ENCODE measurements around the gene AGBL1.

AGBL1 gene

DNA sequence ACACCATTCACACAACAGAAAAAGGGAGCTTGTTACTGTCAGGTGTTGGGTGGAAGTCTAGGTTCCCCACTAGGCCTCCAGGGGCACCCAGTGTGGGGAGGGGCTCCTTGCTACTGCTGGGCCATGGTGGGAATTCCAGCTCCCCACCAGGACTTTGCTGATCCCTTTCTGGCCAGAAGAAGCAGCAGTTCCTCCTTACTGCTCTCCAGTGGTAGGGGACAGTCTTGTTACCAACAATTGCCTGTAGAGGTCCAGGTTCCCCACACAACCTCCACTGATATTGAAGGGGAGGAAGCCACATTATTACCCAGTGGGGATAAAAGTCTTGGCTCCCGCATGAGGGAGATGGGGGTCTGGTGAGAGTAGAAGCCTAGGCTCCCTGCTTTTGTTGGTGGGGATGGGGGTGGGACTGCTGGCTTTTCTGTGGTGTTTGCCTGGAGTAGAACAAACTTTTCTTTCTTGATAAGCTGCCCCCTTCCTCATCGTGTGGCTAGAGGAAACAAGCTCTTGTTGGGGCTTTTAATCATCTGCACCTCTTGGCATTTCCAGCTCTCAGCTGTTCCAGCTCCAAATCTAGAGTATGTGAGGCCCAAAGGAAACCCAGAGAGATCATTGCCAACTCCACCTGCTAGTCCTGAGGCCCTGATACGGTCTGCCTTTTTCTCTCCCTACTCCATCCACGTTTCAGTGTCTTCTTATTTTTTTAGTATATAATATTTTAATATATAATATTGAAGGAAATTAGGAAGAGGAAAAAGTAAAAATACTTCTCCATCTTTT is 824.2 kb downstream of the AGBL1 start:
- DNase-seq = no peak

DNA sequence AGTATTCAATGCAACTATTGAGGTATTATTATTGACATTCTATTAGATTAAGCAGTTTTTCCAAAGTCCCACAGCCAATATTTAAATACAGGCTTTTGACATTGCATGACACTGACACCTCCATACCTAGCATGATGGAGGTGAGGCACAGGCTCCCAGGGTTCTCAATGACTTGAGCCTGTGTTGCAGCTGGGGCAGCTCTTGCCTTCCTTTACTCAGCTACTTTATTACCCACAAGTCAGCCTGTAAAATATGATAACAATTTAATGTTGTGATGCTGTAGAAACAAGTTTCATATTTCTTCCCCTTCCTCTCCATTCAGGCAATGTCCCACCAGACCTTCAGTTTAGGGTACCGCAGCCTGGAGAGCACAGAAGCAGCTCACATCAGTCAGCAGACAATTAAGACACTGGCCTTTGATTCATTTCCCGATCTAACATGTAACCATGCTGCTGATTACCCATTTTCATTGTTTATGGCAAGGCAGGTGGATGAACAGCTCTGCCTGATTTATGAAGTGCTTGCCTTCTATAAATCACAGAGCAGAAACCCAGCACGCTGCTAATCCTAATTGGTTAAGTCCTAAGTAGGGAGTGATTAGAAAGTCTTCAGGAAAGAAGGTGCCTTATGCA is 826.1 kb downstream of the AGBL1 start:
- no peak for DNase-seq

DNA sequence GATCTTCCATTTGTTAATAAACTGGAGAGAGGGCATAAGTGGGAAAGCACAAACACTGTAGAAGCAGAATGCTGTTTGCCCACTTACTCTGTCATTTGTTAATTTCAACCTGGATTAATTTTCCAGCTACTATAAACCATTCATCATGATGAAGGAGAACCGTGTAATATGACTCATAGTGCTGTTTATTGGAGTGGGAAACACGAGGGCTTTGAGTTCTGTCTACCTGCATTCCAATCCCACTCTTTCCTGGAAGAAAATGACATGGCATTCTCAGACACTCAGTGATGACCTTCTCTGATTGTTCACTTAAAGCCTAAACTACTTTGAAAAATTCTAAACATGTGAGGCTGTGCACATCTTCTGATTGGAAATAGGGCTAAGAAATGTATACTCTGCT is 826.7 kb downstream of the AGBL1 start:
- no peak for DNase-seq

DNA sequence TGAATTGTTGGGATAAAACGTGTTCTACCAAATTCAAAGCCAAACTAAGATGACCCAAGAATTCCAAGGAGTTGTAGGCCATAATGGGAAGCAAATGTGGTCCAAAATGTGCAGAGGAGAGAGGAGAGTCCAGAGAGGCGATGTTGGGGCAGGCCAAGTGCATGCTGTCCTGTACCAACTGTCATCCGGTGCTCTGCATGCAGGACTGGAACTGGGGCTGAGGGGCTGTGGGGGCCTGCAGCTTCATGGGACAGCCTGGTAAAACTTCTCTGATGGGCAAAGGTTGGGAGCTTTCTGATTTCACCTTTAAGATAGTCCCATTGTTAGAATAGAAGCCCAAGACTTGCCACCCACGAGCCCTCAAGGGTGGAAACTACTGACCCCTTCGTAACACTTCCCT is 831.4 kb downstream of the AGBL1 start:
- DNase-seq = no peak

DNA sequence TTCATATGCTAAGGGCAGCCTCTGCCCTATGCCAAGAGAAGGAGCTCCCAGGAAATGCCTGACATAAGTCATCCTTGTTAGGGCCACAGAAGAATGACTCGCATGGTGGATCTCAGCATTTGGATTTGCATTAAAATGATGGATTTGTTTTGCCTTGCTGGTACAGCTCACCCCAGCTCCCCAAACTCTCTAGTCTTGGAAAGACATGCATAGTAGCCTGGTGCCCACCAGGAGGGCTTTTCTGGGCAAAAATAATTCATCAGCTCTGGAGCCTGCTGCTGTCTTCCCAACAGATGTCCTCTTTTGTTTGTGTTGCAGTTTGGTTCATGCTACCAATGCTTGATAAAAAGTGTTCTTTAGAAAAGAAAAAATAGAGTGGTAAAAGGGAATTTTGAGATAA is 833.0 kb downstream of the AGBL1 start:
- DNase-seq = no peak

DNA sequence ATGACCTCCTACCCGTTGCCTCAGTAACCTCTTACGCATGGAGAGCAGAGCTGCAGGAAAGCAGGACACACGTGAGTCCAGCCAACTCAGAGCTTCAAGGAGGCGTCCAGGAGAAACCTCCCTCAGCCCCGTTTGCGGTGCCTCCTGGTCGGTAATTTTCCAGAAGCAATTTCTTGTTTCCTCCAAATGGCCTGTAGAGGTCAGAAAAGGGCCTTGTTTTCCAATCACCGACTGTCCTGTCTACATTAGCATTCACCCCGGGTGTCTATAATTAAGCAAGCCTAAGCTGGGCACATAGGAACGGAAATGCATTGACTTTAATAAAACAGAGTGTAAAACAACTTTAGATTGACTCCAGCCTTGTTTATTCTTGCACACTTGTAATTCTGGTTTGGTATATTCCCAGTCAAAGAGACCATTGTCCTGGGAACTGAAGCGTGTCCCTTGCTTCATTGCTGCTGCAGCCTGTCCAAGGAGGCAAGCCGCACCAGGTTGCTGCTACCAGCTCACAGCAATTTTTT is 836.2 kb downstream of the AGBL1 start:
- no peak for DNase-seq

DNA sequence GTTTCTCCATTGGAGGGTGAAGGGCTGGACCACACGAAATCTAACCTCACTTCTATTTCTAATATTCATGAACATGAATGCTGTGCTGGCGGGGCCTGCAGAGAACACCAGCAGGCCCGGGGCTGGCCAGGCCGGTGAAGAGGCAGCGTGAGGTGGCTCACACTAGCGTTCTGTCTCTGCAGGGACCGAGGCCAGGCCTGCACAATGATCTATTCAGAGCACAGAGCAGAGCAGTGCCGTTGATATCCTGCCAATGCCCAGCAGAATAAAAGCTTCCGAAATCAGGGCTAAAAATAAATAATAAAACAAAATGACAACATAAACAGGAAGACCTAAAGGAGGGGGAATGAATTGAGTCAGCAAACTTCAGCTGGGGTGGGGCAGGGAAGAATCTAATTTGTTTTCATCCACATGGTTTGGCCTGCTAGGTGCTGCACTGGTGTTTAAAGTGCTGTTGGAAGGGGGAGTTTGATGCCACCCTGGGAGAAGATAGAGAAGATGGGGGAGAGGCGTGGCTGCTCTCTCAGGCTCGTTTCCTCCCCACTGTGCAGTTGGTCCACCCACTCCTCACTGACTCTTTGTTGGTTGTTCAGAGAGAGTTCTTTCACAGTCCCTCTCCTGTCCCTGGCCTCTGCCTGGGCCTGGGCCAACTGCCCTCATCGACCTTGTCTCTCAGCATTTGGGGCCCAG is 837.1 kb downstream of the AGBL1 start:
- no peak for DNase-seq

DNA sequence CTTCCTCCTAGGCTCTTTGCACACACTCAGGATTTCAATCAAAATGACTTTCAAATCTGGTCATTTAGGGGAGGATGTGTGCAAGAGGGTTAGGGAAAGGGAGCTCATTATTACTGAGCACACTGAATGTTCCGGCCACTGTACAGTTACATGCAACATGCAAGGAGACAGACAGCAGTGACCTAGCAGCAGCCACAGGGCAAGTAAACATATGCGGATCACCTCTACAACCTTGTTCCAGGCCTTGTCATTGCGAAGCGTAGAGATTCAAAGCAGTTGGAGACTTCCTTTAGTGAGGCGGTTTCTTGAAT is 837.6 kb downstream of the AGBL1 start:
- DNase-seq = no peak

DNA sequence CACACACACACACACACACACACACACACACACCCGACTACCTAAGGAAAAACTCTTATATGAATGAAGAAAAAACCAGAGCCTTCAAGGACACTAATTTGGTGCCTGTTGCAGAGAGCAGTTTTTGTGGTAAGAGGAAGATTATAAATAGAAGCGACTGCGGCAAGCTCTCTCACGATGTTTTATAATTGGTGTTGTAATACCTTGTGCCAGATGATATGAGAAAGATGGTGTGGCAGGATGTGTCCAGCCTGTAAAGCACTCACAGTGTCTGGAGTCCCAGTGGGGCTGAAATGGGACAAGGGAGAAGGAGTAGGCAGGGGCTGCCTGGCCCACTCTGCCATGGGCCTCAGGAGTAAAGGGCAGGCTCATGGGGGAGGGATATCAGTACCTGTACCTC is 839.9 kb downstream of the AGBL1 start:
- DNase-seq = no peak

DNA sequence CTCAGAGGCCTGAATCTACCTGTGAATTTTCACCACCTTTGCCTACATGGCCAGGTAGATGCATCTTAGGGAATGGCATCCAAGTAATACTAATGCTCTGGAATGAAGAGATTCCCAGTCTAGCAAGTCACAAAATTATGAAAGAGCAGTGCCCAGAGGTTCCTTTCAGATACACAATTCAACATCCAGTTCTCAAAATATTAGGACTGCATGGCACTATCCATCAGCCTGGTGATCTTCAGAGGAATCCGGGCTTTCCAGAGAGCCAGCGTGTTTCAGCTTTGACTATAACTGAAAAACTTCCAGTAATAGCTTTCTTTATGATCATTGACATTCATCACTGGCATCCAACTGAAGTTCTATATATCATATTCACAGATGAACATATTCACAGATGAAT is 849.8 kb downstream of the AGBL1 start:
- no peak for DNase-seq

DNA sequence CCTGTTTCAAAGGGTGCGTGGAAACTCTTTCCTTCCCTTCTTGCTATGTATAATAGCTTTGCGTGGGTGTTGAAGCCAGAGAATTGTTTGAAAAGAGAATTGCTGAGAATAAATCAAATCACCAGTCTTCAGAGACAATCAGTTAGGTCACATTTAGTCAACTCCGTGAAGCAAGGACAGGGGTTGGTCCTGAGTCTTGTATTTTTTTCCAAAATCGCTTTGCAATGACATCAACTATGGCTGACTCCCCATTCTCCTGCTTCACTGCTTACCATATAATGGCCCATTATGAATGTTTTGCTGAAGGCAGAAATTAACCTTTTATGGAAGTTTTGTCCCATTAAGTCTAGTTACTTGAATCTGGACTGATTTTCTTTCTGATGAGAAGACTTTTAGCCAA is 852.8 kb downstream of the AGBL1 start:
- no peak for DNase-seq

DNA sequence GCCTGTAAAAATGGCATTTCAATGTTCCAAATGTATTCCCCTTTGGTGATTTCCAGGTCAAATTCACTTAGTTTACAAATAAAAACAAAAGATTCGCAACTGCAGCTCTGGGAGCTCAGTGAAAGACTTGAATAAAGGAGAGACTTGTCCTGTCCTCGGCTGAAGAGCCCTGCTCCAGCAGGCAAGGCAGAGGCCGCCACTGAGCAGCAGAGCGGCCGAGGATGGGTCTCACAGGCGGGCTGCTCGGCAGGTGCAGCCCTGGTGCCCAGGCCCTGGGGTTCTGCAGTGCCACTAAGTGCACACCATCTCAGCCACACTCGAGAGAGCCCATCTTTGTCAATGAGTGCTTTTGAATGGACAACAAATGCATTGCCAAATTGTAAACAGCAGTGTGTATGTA is 856.2 kb downstream of the AGBL1 start:
- DNase-seq = no peak

DNA sequence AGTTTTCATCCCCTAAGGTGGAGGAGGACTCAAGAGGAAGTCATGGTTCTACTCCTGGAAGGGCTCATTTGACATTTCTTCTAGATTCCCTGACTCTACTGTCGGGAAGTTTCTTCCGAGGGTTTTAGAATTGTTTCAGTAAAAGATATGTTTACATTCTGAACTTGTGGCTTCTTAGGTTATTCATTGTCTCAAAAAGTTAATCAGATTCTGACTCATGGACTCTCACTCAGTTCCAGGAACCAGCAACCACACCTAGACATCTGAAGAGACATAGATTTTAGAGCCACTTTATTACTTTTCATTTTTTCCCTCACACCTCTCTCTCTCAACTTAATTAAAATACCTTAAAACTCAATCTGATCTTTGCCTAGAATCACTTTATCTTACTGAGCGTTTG is 862.6 kb downstream of the AGBL1 start:
- no peak for DNase-seq

DNA sequence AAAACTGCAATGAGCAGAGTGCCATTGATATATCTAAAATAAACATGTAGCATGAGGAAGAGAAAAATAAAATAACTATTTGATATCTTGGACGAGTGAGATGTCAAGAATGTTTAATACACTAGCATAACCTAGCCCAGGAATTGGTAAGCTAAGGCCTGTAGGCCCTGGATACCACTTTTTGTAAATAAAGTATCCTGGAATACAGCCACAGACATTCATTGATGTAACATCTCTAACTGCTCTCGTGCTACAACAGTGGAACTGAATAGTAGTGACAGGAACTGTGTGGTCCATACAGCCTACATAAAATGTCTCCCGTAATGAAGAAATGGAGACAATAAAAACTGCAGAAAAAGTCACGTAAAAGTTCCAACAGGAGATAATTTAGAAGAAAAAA is 869.0 kb downstream of the AGBL1 start:
- no peak for DNase-seq

DNA sequence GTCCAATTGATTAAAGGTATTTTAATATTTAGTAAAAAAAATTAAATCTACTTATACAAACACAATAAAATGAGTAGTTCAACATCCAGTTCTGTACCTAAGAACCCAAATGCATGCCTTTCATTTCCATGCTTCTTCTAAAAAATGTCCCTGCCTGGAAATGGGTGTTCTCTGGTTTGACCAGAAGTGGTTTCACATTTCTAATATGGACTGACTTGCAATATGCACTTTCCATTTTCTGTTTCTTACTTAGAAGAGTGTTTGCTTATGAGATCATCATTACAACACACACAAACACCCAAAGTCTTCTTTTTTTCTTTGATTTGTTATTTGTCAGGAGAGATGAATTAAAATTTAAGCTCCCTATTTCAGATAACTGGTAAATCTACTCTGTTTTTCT is 879.6 kb downstream of the AGBL1 start:
- DNase-seq = no peak

DNA sequence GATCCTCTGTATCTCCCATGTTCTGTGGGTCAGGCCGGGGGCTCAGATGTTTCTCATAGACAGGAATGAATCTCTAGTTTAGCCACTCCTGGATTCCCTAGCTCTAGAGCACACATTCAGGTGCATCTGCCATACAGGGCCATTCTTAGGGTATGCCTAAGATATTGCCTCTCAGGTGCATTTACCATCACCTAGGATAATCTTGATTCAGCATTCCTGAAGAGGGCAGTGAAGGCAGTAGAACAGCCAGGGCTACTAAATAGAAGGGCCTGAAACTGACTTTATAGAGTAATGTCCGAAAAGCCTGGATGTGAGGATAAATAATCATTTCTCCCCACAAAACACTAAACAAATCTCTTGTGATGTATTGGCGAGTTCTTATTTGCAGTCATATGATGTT is 882.0 kb downstream of the AGBL1 start:
- no peak for DNase-seq

DNA sequence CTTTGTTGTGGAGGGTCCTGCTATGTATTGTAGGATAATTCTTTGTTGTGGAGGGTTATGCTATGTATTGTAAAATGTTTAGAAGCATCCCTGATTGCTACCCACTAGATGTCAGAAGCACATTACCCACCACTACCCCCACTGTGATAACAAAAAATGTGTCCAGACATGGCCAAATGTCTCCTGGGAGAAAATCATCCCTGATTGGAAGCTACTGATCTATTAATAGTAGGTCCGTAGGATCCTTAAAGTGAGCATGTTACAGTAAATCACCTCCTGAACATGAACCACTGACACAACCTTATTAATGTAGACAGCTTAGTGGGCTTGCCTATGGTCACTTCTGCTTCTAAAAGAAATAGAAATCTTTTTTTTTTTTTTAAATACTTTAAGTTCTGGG is 884.6 kb downstream of the AGBL1 start:
- DNase-seq = no peak

DNA sequence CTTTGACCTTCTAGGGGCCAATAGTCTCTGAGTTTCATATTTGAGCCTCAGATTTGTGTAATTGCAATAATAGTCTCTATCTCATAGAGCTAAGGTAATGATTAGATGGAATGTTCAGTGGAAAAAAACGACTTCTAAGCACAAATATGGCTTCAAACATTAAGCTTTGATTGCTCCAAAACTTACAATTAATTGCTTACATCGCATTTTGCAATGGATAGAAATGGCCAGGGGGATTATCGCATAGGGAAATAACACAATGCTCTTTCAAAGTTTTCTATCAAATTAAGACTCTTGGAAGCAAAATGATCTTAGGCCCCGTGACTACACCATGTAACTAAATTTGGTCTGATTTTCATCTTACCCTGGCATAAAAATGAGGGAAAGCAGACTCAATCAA is 888.6 kb downstream of the AGBL1 start:
- no peak for DNase-seq

DNA sequence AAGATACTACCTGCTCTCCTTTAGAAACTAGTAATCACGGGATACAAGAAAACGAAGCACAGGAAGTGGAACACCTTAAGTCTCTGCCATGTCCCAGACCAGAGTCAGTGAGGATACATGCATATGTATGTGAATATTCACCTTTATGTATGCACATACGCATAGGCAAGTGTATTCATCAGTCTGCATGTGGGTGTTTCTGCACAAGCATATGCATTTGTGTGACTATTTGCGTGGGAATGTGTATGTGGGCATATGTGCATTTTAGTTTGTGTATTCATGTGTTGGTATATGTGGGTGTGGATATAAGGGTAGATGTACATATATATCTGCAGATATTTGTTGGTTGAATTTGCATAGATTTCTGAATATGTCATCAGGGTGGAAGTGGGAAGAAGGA is 889.7 kb downstream of the AGBL1 start:
- no peak for DNase-seq

DNA sequence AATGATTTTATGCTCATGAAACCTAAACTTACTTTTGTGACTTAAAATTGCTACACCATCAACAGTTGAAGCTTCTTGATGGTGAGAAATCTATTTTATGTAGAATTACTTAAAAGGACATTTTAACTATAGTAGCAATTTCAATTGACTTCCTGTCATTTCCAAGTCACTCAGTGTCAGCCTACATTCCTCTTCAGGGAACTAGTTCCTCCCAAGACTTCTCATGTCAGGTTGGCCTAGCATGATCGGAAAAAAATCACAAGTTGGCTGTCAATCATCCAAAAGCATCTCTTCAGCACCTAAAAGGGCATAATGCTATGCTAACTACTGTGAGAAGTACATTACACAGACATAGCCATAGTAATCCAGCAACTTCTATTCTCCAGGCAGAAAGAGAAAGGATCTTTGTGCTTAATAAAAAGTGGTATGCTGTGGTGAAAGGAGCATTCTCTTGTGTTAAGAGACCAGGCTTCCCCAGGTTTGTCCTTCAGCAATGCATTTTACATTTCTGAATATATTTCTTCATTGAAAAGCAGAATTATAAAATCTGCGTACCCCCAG is 893.7 kb downstream of the AGBL1 start:
- DNase-seq = no peak

DNA sequence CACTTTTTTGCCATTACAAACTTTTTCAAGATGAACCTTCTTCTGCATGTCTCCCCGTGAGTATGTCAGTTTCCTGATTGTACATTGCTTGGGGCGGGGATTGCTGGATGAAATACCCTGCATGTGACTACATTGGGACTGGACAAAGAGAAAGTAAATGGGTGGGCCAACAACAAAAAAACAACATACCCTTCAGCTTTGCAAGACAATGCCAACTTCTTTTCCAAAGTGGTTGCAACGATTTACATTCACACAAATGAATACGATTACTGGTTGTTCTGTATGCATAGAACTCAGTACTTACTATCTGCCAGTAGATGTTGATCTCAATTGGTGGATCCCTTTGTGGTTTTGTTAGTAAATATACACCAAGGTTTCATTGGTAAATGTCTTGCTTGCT is 908.4 kb downstream of the AGBL1 start:
- DNase-seq = no peak

DNA sequence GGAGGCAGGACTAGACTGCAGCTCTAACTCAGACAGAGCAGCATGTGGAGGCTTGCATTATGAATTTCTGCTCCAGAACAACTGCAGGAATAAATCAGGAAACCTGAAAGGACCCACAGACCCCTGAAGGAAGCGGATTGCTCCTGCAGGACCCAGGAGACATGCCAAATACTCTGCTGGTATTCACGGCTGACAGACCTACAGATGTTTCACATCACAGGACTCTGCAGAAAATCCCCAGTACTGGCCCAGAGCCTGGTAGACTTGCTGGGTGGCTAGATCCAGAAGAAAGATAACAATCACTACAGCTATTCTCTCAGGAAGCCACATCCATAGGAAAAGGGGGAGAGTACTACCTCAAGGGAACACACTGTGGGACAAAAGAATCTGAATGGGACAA is 942.1 kb downstream of the AGBL1 start:
- DNase-seq = no peak

DNA sequence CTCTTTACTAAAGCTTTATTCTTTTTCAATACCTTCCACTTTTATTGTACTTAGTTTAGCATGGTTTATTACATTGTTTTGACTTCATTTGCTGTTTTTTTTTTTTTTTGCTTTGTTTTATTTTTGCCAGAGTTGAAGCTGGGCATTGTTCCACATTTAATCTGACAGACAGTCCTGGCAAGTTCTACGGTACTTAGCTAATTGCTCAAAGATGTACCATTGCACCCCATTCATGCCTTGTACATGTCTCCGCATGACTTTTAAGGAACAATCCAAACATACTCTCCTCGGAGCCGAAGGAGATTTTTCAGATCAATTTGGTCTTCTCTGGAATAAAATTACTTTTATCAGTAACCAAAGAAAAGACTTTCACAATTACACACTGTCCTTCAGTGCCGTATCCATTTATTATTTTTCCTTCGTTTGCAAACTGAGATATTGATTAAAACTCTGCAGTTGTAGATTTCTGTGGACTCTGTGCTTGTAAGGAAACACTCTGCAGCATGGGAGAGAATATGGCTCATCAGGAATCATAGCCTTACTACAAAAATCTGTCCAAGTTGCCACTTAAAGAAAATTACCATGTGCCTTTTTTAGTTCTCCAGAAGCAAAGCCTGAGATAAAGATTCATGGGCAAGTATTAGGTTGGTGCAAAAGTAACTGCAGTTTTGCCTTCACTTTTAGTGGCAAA is 952.0 kb downstream of the AGBL1 start:
- no peak for DNase-seq
